GM23338 (cell line): ENCODE results near the gene DSCAML1.

Source experiments
- CREB1 ChIP-seq: fragments of 250-450 bp; sonication (Bioruptor Pico); IDR thresholded peaks from 2 replicates; pipeline ENCODE4 v1.5.0; 2020; ENCODE audit warnings: low read depth, mild to moderate bottlenecking, moderate library complexity
- CTCF ChIP-seq, 2 experiments: fragments of 200-600 bp in 1 of 2; sonication (generic) in 1 of 2; conservative IDR thresholded peaks; 2 replicates each; pipeline versions ENCODE4 v1.5.1 to v1.6.1; 2016 to 2017; ENCODE audit warnings: antibody characterized with exemption in 2 of 2, low read depth in 2 of 2, mild to moderate bottlenecking in 2 of 2, moderate library complexity in 1 of 2
- ETS1 ChIP-seq: IDR thresholded peaks from 2 replicates; pipeline ENCODE4 v1.6.1; 2016; ENCODE audit warnings: antibody characterized with exemption
- EZH2 ChIP-seq: fragments of 200-600 bp; sonication (generic); IDR thresholded peaks from one replicate; pipeline ENCODE4 v1.8.0; 2017; ENCODE audit warnings: antibody characterized with exemption, mild to moderate bottlenecking, low read depth; ENCODE audit not compliant: unreplicated experiment
- EZH2phosphoT487 ChIP-seq: fragments of 200-600 bp; sonication (generic); IDR thresholded peaks from one replicate; pipeline ENCODE4 v1.8.1; 2018; ENCODE audit warnings: antibody characterized with exemption; ENCODE audit not compliant: unreplicated experiment
- JUNB ChIP-seq: IDR thresholded peaks from one replicate; pipeline ENCODE4 v1.6.1; 2016; ENCODE audit warnings: antibody characterized with exemption; ENCODE audit not compliant: unreplicated experiment
- NANOG ChIP-seq: IDR thresholded peaks from 2 replicates; pipeline ENCODE4 v1.6.1; 2016; ENCODE audit warnings: antibody characterized with exemption, borderline replicate concordance
- POLR2AphosphoS5 ChIP-seq: IDR thresholded peaks from 2 replicates; pipeline ENCODE4 v1.6.1; 2016; ENCODE audit warnings: antibody characterized with exemption, low read depth
- STAT1 ChIP-seq: IDR thresholded peaks from one replicate; pipeline ENCODE4 v1.6.1; 2016; ENCODE audit warnings: antibody characterized with exemption; ENCODE audit not compliant: unreplicated experiment
- ZNF331 ChIP-seq: fragments of 250-450 bp; sonication (Bioruptor Pico); IDR thresholded peaks from 2 replicates; pipeline ENCODE4 v1.5.0; 2020; ENCODE audit warnings: low read depth, mild to moderate bottlenecking, moderate library complexity
- ZNF462 ChIP-seq: fragments of 250-450 bp; sonication (Bioruptor Pico); IDR thresholded peaks from 2 replicates; pipeline ENCODE4 v1.5.0; 2020; ENCODE audit warnings: mild to moderate bottlenecking, moderate library complexity
- TF ChIP-seq, protein P1 (sequence below): IDR thresholded peaks from one replicate; pipeline ENCODE4 v1.6.1; 2018; ENCODE audit warnings: antibody characterized with exemption; ENCODE audit not compliant: unreplicated experiment

DNA sequence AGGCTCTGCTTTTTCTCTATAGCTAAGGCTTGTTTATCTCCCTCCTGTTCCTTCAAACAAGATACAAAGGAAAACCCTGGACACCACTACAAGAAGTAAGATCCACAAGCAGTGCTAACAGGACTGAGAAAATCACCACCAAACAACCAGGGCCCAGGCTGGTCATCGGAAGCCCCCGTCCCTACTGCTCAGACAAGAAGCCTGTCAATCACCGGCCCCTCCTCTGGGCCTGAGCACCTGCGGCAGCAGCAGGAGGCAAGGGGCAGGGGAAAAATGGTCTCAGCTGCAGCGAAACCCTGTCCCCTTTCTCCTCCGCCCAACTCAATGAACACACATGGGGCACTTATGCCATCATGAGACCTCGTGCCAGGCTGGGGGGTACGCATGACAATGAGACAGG, 314.1 kb downstream of the DSCAML1 start:
- TF ChIP-seq JUNB: no peak
- no peak for TF ChIP-seq CTCF (conservative IDR thresholded peaks at IDR 0.05; ENCODE audit: low read depth in 2 of 2)
- TF ChIP-seq NANOG: no peak
- TF ChIP-seq EZH2: no peak
- no peak for TF ChIP-seq ZNF462
- TF ChIP-seq, protein P1, sequence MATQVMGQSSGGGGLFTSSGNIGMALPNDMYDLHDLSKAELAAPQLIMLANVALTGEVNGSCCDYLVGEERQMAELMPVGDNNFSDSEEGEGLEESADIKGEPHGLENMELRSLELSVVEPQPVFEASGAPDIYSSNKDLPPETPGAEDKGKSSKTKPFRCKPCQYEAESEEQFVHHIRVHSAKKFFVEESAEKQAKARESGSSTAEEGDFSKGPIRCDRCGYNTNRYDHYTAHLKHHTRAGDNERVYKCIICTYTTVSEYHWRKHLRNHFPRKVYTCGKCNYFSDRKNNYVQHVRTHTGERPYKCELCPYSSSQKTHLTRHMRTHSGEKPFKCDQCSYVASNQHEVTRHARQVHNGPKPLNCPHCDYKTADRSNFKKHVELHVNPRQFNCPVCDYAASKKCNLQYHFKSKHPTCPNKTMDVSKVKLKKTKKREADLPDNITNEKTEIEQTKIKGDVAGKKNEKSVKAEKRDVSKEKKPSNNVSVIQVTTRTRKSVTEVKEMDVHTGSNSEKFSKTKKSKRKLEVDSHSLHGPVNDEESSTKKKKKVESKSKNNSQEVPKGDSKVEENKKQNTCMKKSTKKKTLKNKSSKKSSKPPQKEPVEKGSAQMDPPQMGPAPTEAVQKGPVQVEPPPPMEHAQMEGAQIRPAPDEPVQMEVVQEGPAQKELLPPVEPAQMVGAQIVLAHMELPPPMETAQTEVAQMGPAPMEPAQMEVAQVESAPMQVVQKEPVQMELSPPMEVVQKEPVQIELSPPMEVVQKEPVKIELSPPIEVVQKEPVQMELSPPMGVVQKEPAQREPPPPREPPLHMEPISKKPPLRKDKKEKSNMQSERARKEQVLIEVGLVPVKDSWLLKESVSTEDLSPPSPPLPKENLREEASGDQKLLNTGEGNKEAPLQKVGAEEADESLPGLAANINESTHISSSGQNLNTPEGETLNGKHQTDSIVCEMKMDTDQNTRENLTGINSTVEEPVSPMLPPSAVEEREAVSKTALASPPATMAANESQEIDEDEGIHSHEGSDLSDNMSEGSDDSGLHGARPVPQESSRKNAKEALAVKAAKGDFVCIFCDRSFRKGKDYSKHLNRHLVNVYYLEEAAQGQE: no peak
- no peak for TF ChIP-seq CREB1 (CRISPR knock-in tag)
- no peak for TF ChIP-seq EZH2phosphoT487
- no peak for TF ChIP-seq POLR2AphosphoS5
- no peak for TF ChIP-seq ZNF331
- no peak for TF ChIP-seq STAT1
- no peak for TF ChIP-seq ETS1
